Tibial nerve (tissue), 4 donors: ENCODE results near the gene CCDC183. TPM values are rescaled to one million over a fixed set of nuclear protein-coding genes. Genes with fewer than 3 reads are reported as not detected.

Experiments used
- DNase-seq, 2 donors: peaks; one replicate each; pipeline ENCODE4 v3.0.0-alpha.2; 2019; ENCODE audit warnings: low spot score in 2 of 2
- H3K27ac ChIP-seq, 4 donors: fragments of 200-600 bp; sonication (generic) in 3 of 4; one replicate each; pipeline ENCODE4 v1.5.1; 2017 to 2019; ENCODE audit warnings: mild to moderate bottlenecking in 1 of 4
- H3K27me3 ChIP-seq, 2 donors: fragments of 200-600 bp; sonication (generic) in 1 of 2; one replicate each; pipeline versions ENCODE4 v1.5.1 to v1.6.0; 2017 to 2019
- H3K36me3 ChIP-seq, 3 donors: fragments of 200-600 bp; sonication (generic); one replicate each; pipeline ENCODE4 v1.5.1; 2018 to 2019
- H3K4me1 ChIP-seq, 4 donors: fragments of 200-600 bp; sonication (generic) in 3 of 4; one replicate each; pipeline ENCODE4 v1.5.1; 2017 to 2019
- H3K4me3 ChIP-seq, 4 donors: fragments of 200-600 bp; sonication (generic) in 3 of 4; one replicate each; pipeline ENCODE4 v1.5.1; 2017 to 2019; ENCODE audit warnings: mild to moderate bottlenecking in 1 of 4, moderate library complexity in 1 of 4
- H3K9me3 ChIP-seq, 4 donors: fragments of 200-600 bp; sonication (generic) in 3 of 4; one replicate each; pipeline ENCODE4 v1.5.1; 2017 to 2019
- EP300 ChIP-seq, 2 donors: sonication (generic); formaldehyde crosslinking; IDR thresholded peaks; one replicate each; pipeline ENCODE4 v1.6.1; 2017; ENCODE audit warnings: antibody characterized with exemption in 2 of 2, mild to moderate bottlenecking in 1 of 2
- POLR2A ChIP-seq, 2 donors: fragments of 450-650 bp; IDR thresholded peaks; one replicate each; pipeline ENCODE4 v1.6.1; 2017; ENCODE audit warnings: antibody characterized with exemption in 2 of 2, mild to moderate bottlenecking in 2 of 2, moderate library complexity in 2 of 2
- WGBS, 2 donors: methylation state at CpG; one replicate each; pipeline ENCODE4 v1.1.5; 2018; 5-methylcytosine and 5-hydroxymethylcytosine counted together
- total RNA-seq, 4 donors: library from RNA; depleted of rRNA; stranded (reverse); fragments of >200 nt; gene quantifications; one replicate each; pipeline ENCODE4 v1.1.0, GENCODE V29; 2016
- TF ChIP-seq, protein P1 (sequence below), 5 experiments: fragments of 200-600 bp in 3 of 5; fragments of 450-650 bp in 2 of 5; sonication (generic) in 3 of 5; IDR thresholded peaks; one replicate each; pipeline ENCODE4 v1.5.1; 2016 to 2019; ENCODE audit warnings: antibody characterized with exemption in 5 of 5, mild to moderate bottlenecking in 3 of 5, moderate library complexity in 2 of 5

Gene CCDC183
- total RNA-seq, 4 donors from 2014 or later: 1.5 to 5.1 (median 4.1) TPM

- H3K4me1 ChIP-seq: peaks cover 0 to 35% (median 11%) of the 10 kb centered on the region in 4 donors
Measured at GRCh38 chr9:136853596-136854112, 57.5 kb downstream of the CCDC183 start.

DNA sequence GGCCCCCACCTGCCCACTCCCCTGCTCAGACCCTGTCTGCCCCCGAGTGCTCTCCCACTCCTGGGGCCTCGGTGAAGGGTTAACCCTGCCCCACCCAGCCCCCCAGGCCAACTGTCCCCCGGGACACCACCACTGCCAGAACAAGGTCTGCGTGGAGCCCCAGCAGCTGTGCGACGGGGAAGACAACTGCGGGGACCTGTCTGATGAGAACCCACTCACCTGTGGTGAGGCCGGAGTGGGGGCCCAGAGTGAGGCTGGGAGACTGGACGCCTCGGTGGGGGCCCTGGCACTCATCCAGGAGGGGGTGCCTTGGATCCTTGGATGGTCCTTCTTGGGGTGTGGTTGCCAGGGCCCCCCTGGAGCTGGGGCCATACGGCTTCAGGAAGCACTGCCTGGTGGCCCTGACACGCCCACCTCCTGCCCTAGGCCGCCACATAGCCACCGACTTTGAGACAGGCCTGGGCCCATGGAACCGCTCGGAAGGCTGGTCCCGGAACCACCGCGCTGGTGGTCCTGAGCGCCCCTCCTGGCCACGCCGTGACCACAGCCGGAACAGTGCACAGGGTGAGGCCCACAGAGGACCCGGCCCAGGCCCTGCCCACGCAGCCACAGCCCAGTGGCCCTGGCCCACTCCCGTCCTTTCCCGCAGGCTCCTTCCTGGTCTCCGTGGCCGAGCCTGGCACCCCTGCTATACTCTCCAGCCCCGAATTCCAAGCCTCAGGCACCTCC, 58.1 kb downstream of the CCDC183 start:
- no peaks in the 10 kb centered on the region for H3K9me3 ChIP-seq
- peaks cover 0 to 25% (median 0%) of the 10 kb centered on the region in 3 donors for H3K36me3 ChIP-seq
- H3K27me3 ChIP-seq: no peaks in the 10 kb centered on the region
- H3K27ac ChIP-seq: no peak overlapping the region
- TF ChIP-seq, protein P1, sequence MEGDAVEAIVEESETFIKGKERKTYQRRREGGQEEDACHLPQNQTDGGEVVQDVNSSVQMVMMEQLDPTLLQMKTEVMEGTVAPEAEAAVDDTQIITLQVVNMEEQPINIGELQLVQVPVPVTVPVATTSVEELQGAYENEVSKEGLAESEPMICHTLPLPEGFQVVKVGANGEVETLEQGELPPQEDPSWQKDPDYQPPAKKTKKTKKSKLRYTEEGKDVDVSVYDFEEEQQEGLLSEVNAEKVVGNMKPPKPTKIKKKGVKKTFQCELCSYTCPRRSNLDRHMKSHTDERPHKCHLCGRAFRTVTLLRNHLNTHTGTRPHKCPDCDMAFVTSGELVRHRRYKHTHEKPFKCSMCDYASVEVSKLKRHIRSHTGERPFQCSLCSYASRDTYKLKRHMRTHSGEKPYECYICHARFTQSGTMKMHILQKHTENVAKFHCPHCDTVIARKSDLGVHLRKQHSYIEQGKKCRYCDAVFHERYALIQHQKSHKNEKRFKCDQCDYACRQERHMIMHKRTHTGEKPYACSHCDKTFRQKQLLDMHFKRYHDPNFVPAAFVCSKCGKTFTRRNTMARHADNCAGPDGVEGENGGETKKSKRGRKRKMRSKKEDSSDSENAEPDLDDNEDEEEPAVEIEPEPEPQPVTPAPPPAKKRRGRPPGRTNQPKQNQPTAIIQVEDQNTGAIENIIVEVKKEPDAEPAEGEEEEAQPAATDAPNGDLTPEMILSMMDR (IDR thresholded peaks at IDR 0.05): no peak
- TF ChIP-seq EP300 (IDR thresholded peaks at IDR 0.05) (no peak), POLR2A (IDR thresholded peaks at IDR 0.05) (no peak)
- peaks cover 0 to 41% (median 14%) of the 10 kb centered on the region in 4 donors for H3K4me1 ChIP-seq
- no peak for DNase-seq
- WGBS, 2 donors: 65 to 71% methylated on average over 13 to 16 of the region's 30 CpGs
- no peak overlapping the region for H3K4me3 ChIP-seq

More at GRCh38 chr9:136853596-136854112, 57.5 kb downstream of the CCDC183 start:
- H3K9me3 ChIP-seq: no peaks in the 10 kb centered on the region
- no peak overlapping the region for H3K27ac ChIP-seq
- WGBS, 2 donors: 75 to 82% methylated on average over 4 to 13 of the region's 18 CpGs
- H3K27me3 ChIP-seq: no peaks in the 10 kb centered on the region
- no peak for DNase-seq
- no peak overlapping the region for H3K4me3 ChIP-seq
- H3K36me3 ChIP-seq: peaks cover 0 to 23% (median 0%) of the 10 kb centered on the region in 3 donors
- TF ChIP-seq EP300 (IDR thresholded peaks at IDR 0.05): no peak
- TF ChIP-seq POLR2A (IDR thresholded peaks at IDR 0.05): no peak
- TF ChIP-seq, protein P1 (IDR thresholded peaks at IDR 0.05): no peak

DNA sequence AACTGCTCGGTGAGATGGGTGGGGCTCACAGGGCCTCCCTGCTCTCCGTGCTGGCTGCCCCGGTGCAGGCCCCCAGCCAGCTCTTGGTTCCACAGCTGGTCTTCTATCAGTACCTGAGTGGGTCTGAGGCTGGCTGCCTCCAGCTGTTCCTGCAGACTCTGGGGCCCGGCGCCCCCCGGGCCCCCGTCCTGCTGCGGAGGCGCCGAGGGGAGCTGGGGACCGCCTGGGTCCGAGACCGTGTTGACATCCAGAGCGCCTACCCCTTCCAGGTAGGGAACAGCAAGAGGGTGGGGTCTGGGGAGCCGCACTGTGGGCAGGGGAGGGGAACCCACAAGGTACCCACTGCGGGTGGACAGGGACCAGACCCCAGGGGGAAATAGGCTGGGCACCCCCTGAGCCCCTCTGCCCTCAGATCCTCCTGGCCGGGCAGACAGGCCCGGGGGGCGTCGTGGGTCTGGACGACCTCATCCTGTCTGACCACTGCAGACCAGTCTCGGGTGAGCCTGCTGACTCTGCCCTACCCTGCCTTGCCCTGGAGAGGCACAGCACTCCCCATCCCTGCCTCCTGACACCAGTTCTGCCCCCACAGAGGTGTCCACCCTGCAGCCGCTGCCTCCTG, 58.8 kb downstream of the CCDC183 start:
- TF ChIP-seq POLR2A (IDR thresholded peaks at IDR 0.05) (no peak), EP300 (IDR thresholded peaks at IDR 0.05) (no peak)
- TF ChIP-seq, protein P1 (IDR thresholded peaks at IDR 0.05): no peak
- Histone ChIP-seq H3K9me3 (no peaks in the 10 kb centered on the region), H3K27ac (no peak overlapping the region), H3K4me3 (no peak overlapping the region), H3K36me3 (peaks cover 0 to 32% (median 0%) of the 10 kb centered on the region in 3 donors), H3K4me1 (peaks cover 0 to 44% (median 14%) of the 10 kb centered on the region in 4 donors), H3K27me3 (no peaks in the 10 kb centered on the region)
- no peak for DNase-seq
- 67 to 83% methylated on average over 11 to 13 of the region's 23 CpGs for WGBS, 2 donors

DNA sequence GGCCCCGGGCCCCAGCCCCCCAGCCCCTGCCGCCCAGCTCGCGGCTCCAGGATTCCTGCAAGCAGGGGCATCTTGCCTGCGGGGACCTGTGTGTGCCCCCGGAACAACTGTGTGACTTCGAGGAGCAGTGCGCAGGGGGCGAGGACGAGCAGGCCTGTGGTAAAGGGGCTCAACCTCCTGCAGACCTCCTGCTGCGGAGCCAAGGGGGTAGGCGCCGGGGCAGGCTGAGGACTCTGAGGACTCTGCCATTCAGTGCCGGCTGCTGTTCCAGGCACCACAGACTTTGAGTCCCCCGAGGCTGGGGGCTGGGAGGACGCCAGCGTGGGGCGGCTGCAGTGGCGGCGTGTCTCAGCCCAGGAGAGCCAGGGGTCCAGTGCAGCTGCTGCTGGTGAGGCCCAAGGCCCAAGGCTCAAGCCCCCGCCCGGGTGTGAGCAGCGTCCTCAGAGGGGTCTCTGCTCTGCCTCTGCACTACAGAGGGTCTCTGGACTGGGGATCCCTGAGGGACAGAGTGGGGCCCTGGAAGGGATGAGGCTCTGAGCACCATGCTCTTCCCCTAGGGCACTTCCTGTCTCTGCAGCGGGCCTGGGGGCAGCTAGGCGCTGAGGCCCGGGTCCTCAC, 59.4 kb downstream of the CCDC183 start:
- no peak for DNase-seq
- peaks cover 0 to 33% (median 0%) of the 10 kb centered on the region in 3 donors for H3K36me3 ChIP-seq
- WGBS, 2 donors: 47 to 63% methylated on average over 5 to 18 of the region's 26 CpGs
- no peaks in the 10 kb centered on the region for H3K27me3 ChIP-seq
- TF ChIP-seq EP300 (IDR thresholded peaks at IDR 0.05): no peak
- TF ChIP-seq, protein P1 (IDR thresholded peaks at IDR 0.05): no peak
- no peak for TF ChIP-seq POLR2A (IDR thresholded peaks at IDR 0.05)
- H3K27ac ChIP-seq: no peak overlapping the region
- H3K9me3 ChIP-seq: no peaks in the 10 kb centered on the region
- peaks cover 0 to 39% (median 8%) of the 10 kb centered on the region in 4 donors for H3K4me1 ChIP-seq
- H3K4me3 ChIP-seq: no peak overlapping the region
